CD14-positive monocyte (primary cell): Measurements from ENCODE around the gene MRPS6. TPM values are rescaled to one million over a fixed set of nuclear protein-coding genes. Genes with fewer than 3 reads are reported as not detected.

Experiments used
- DNase-seq, 3 donors: peaks; one replicate each; pipeline ENCODE4 v3.0.0-alpha.2; 2011 to 2022
- H2AFZ ChIP-seq: 2 replicates; pipeline ENCODE4 v1.6.0; 2012; ENCODE audit warnings: mild to moderate bottlenecking, low read depth, low read length, inconsistent platforms; ENCODE audit not compliant: insufficient read depth, poor library complexity, severe bottlenecking
- H3K27ac ChIP-seq, 2 donors: 1 replicate in 1 of 2; 2 replicates in 1 of 2; pipeline ENCODE4 v1.5.1; 2012 to 2013; ENCODE audit warnings: low read length in 2 of 2, control low read depth in 1 of 2, inconsistent platforms in 1 of 2, low read depth in 1 of 2, mild to moderate bottlenecking in 1 of 2
- H3K27me3 ChIP-seq, 2 donors: one replicate each; pipeline versions ENCODE4 v1.6.0 to v1.6.1; 2011 to 2013; ENCODE audit warnings: low read length in 2 of 2; ENCODE audit not compliant: control insufficient read depth in 2 of 2, insufficient read depth in 2 of 2
- H3K36me3 ChIP-seq, 2 donors: replicated peaks in 1 of 2; 1 replicate in 1 of 2; 2 replicates in 1 of 2; pipeline versions ENCODE4 v1.5.1 to v1.6.1; 2012 to 2013; ENCODE audit warnings: low read length in 2 of 2, control low read depth in 1 of 2, inconsistent platforms in 1 of 2, mild to moderate bottlenecking in 1 of 2; ENCODE audit not compliant: insufficient read depth in 2 of 2, control insufficient read depth in 1 of 2
- H3K4me1 ChIP-seq, 2 donors: 1 replicate in 1 of 2; 2 replicates in 1 of 2; pipeline versions ENCODE4 v1.5.1 to v1.6.1; 2012 to 2013; ENCODE audit warnings: low read length in 2 of 2, control low read depth in 1 of 2, inconsistent platforms in 1 of 2, mild to moderate bottlenecking in 1 of 2, moderate library complexity in 1 of 2; ENCODE audit not compliant: insufficient read depth in 2 of 2, control insufficient read depth in 1 of 2
- H3K4me2 ChIP-seq: replicated peaks from 2 replicates; pipeline ENCODE3; 2012; ENCODE audit warnings: low read length, moderate library complexity, mild to moderate bottlenecking; ENCODE audit not compliant: poor library complexity, severe bottlenecking; ENCODE audit errors: extremely low read depth
- H3K4me3 ChIP-seq, 3 experiments: fragments of 200-600 bp in 1 of 3; sonication (generic) in 1 of 3; replicated peaks in 1 of 3; 1 replicate in 2 of 3; 2 replicates in 1 of 3; pipeline ENCODE4 v1.5.1; 2011 to 2013; ENCODE audit warnings: low read length in 3 of 3, mild to moderate bottlenecking in 3 of 3, control low read depth in 2 of 3, low read depth in 2 of 3, inconsistent platforms in 1 of 3, moderate library complexity in 1 of 3
- H3K79me2 ChIP-seq: 2 replicates; pipeline ENCODE4 v1.6.0; 2012; ENCODE audit warnings: mild to moderate bottlenecking, control low read depth, inconsistent platforms, low read length, moderate library complexity; ENCODE audit not compliant: insufficient read depth
- H3K9ac ChIP-seq: 2 replicates; pipeline ENCODE4 v1.6.0; 2017; ENCODE audit warnings: low read length, mild to moderate bottlenecking; ENCODE audit not compliant: insufficient read depth, poor library complexity, severe bottlenecking
- H3K9me3 ChIP-seq, 2 donors: replicated peaks in 1 of 2; 1 replicate in 1 of 2; 2 replicates in 1 of 2; pipeline versions ENCODE4 v1.5.1 to v1.6.1; 2012 to 2013; ENCODE audit warnings: low read length in 2 of 2, control low read depth in 1 of 2; ENCODE audit not compliant: control insufficient read depth in 1 of 2, insufficient read depth in 1 of 2
- H4K20me1 ChIP-seq: 2 replicates; pipeline ENCODE4 v1.6.0; 2012; ENCODE audit warnings: mild to moderate bottlenecking, low read length, control low read depth, moderate library complexity; ENCODE audit not compliant: insufficient read depth
- H3K27ac Mint-ChIP-seq, 7 donors: one replicate each; pipeline ENCODE4 v1.8.0; 2020; ENCODE audit warnings: mild to moderate bottlenecking in 7 of 7, mixed read lengths in 7 of 7, moderate library complexity in 6 of 7, inconsistent platforms in 2 of 7
- H3K27me3 Mint-ChIP-seq, 3 donors: one replicate each; pipeline ENCODE4 v1.8.0; 2021 to 2022; ENCODE audit warnings: low read depth in 3 of 3, mild to moderate bottlenecking in 3 of 3, mixed read lengths in 3 of 3, moderate library complexity in 3 of 3, inconsistent platforms in 1 of 3
- H3K36me3 Mint-ChIP-seq, 2 donors: one replicate each; pipeline ENCODE4 v1.8.0; 2020; ENCODE audit warnings: mixed read lengths in 2 of 2, inconsistent platforms in 1 of 2, mild to moderate bottlenecking in 1 of 2
- H3K4me1 Mint-ChIP-seq: one replicate; pipeline ENCODE4 v1.8.0; 2020; ENCODE audit warnings: mild to moderate bottlenecking, mixed read lengths
- H3K4me3 Mint-ChIP-seq, 2 donors: one replicate each; pipeline ENCODE4 v1.8.0; 2020; ENCODE audit warnings: mild to moderate bottlenecking in 2 of 2, mixed read lengths in 2 of 2, moderate library complexity in 1 of 2
- H3K9me3 Mint-ChIP-seq, 7 donors: one replicate each; pipeline ENCODE4 v1.8.0; 2020 to 2022; ENCODE audit warnings: mixed read lengths in 7 of 7, mild to moderate bottlenecking in 6 of 7, moderate library complexity in 6 of 7, inconsistent platforms in 2 of 7
- WGBS: methylation state at CpG from one replicate; pipeline ENCODE4 v1.1.5; 2013; ENCODE audit warnings: missing lambda C conversion rate; ENCODE audit not compliant: insufficient coverage; 5-methylcytosine and 5-hydroxymethylcytosine counted together
- intact Hi-C, 2 donors: fragments of 100-400 bp; cut with micrococcal nuclease; formaldehyde crosslinking; loops; one replicate each; pipeline versions ENCODE4 v1.15.0 to v1.15.1; 2023
- polyA plus RNA-seq, 3 donors: library from polyadenylated mRNA; depleted of rRNA in 1 of 3; unstranded in 2 of 3; stranded (reverse) in 1 of 3; fragments of 300-500 nt in 2 of 3; fragments of >200 nt in 1 of 3; fragmentation: Illumina TruSeq in 2 of 3; gene quantifications; 1 replicate in 2 of 3; 2 replicates in 1 of 3; pipeline ENCODE4 v1.2.3, GENCODE V29; 2012 to 2021
- TF ChIP-seq, protein P1 (sequence below): fragments of 200-600 bp; IDR thresholded peaks from one replicate; pipeline ENCODE4 v1.8.0; 2022; ENCODE audit warnings: antibody characterized with exemption, mild to moderate bottlenecking

Gene MRPS6
- polyA plus RNA-seq, 3 donors: 29.8 to 124 (median 101) TPM

DNA sequence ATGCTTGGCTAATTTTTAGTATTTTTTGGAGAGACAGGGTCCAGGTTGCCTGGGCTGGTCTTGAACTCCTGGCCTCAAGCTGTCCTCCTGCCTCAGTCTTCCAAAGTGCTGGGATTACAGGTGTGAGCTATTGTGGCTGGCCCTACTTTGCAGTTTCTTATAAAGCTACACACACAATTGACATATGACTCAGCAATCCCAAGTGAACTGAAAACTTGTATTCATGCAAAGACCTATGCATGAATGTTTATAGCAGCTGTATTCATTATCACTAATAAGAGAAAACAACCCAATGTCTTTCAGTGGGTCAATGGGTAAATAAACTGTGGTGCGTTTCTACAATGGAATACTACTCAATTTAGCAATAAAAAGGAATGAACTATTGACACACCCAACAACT lies 103.1 kb downstream of the MRPS6 start:
- no peaks in the 10 kb centered on the region for H3K36me3 ChIP-seq
- H3K27me3 Mint-ChIP-seq: peaks cover 0 to 4% (median 3%) of the 10 kb centered on the region in 3 donors

DNA sequence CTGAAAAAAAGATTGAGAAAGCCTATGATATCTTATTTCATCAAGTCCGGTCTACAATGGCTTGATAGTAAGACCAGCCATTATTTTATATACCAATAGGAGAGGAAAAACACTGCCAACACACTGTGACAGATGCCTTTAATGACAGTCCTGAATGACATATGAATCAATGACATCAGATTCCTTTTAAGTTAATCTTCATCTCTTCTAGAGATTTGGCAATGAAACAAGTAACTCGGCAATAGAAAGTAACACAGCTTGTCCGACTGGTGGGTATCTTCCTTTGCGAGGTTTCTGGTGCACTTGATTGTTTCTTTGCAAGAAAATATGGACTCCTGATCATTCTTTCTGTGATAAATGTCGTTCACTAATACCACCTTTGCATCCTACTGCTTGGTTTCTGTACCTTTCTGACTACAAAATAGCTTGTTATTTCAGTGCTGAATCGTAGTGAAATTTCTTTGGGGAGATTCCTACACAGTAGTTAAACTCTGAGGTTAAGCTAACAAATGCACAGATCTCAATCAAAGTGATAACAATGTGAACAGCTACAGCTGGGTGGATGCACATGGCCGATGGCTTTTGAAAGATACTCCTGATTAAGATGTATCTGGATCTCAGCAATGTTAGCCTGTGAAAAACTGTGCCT lies 104.7 kb downstream of the MRPS6 start:
- H3K9ac ChIP-seq: no peak overlapping the region
- H3K36me3 ChIP-seq: no peaks in the 10 kb centered on the region
- no peaks in the 10 kb centered on the region for H3K27me3 ChIP-seq
- no peaks in the 10 kb centered on the region for H4K20me1 ChIP-seq
- Mint-ChIP-seq H3K36me3 (no peaks in the 10 kb centered on the region), H3K27ac (no peak overlapping the region), H3K9me3 (peaks cover 10 to 24% (median 13%) of the 10 kb centered on the region in 7 donors), H3K4me3 (no peak overlapping the region), H3K27me3 (peaks cover 0 to 4% (median 3%) of the 10 kb centered on the region in 3 donors), H3K4me1 (peaks cover 4% of the 10 kb centered on the region)
- H3K9me3 ChIP-seq: peaks cover 5 to 13% of the 10 kb centered on the region in 2 donors
- DNase-seq: no peak
- WGBS: 100% methylated on average over 1 of the region's 7 CpGs
- H3K27ac ChIP-seq: no peak overlapping the region
- no peaks in the 10 kb centered on the region for H3K79me2 ChIP-seq
- H3K4me1 ChIP-seq: no peaks in the 10 kb centered on the region
- H2AFZ ChIP-seq: no peak overlapping the region
- TF ChIP-seq, protein P1, sequence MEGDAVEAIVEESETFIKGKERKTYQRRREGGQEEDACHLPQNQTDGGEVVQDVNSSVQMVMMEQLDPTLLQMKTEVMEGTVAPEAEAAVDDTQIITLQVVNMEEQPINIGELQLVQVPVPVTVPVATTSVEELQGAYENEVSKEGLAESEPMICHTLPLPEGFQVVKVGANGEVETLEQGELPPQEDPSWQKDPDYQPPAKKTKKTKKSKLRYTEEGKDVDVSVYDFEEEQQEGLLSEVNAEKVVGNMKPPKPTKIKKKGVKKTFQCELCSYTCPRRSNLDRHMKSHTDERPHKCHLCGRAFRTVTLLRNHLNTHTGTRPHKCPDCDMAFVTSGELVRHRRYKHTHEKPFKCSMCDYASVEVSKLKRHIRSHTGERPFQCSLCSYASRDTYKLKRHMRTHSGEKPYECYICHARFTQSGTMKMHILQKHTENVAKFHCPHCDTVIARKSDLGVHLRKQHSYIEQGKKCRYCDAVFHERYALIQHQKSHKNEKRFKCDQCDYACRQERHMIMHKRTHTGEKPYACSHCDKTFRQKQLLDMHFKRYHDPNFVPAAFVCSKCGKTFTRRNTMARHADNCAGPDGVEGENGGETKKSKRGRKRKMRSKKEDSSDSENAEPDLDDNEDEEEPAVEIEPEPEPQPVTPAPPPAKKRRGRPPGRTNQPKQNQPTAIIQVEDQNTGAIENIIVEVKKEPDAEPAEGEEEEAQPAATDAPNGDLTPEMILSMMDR: no peak
- no peak overlapping the region for H3K4me2 ChIP-seq
- no peak overlapping the region for H3K4me3 ChIP-seq
- intact Hi-C loops: no loop called here

More for the DNA sequence above, 103.1 kb downstream of the MRPS6 start:
- Mint-ChIP-seq H3K27ac (no peak overlapping the region), H3K4me1 (no peaks in the 10 kb centered on the region), H3K9me3 (peaks cover 21 to 39% (median 28%) of the 10 kb centered on the region in 7 donors), H3K4me3 (no peak overlapping the region), H3K36me3 (no peaks in the 10 kb centered on the region)
- peaks cover 16 to 29% of the 10 kb centered on the region in 2 donors for H3K9me3 ChIP-seq
- H3K27me3 ChIP-seq: no peaks in the 10 kb centered on the region
- TF ChIP-seq, protein P1: no peak
- H3K79me2 ChIP-seq: no peaks in the 10 kb centered on the region
- DNase-seq: no peak
- H3K4me1 ChIP-seq: no peaks in the 10 kb centered on the region
- H2AFZ ChIP-seq: no peak overlapping the region
- WGBS: no CpG with 5 or more reads among the region's 1 CpG
- H4K20me1 ChIP-seq: no peaks in the 10 kb centered on the region
- no peak overlapping the region for H3K4me2 ChIP-seq
- no peak overlapping the region for H3K27ac ChIP-seq
- no peak overlapping the region for H3K4me3 ChIP-seq
- H3K9ac ChIP-seq: no peak overlapping the region
- intact Hi-C loops: no loop called here
